GM12878 (cell line): ENCODE data around the gene SYNGR1. TPM values are rescaled to one million over a fixed set of nuclear protein-coding genes. Genes with fewer than 3 reads are reported as not detected.

Source experiments
- BACH1 ChIP-seq: fragments of 450-650 bp; IDR thresholded peaks from 2 replicates; pipeline ENCODE4 v1.6.1; 2017; ENCODE audit warnings: mild to moderate bottlenecking, borderline replicate concordance
- BCL11A ChIP-seq: IDR thresholded peaks from 2 replicates; pipeline ENCODE4 v1.6.1; 2011; ENCODE audit warnings: low read depth, low read length
- BHLHE40 ChIP-seq, 2 experiments: fragments of 450-650 bp in 1 of 2; IDR thresholded peaks; 2 replicates each; pipeline ENCODE4 v1.6.1; 2011 to 2017; ENCODE audit warnings: low read depth in 2 of 2, borderline replicate concordance in 1 of 2, improper control_type of control experiment in 1 of 2, low read length in 1 of 2, mild to moderate bottlenecking in 1 of 2
- EP300 ChIP-seq, 2 experiments: fragments of 150-350 bp in 1 of 2; IDR thresholded peaks; 2 replicates each; pipeline ENCODE4 v1.6.1; 2011 to 2012; ENCODE audit warnings: low read depth in 2 of 2, low read length in 2 of 2, borderline replicate concordance in 1 of 2, improper control_type of control experiment in 1 of 2, inconsistent platforms in 1 of 2; ENCODE audit not compliant: control insufficient read depth in 1 of 2
- FOXK2 ChIP-seq: fragments of 450-650 bp; IDR thresholded peaks from 2 replicates; pipeline ENCODE4 v1.6.1; 2017; ENCODE audit warnings: mild to moderate bottlenecking, moderate library complexity
- MYC ChIP-seq: IDR thresholded peaks from 2 replicates; pipeline ENCODE4 v1.6.1; 2011; ENCODE audit warnings: mild to moderate bottlenecking, low read length, moderate library complexity, inconsistent platforms; ENCODE audit not compliant: insufficient read depth, insufficient replicate concordance, insufficient read length, severe bottlenecking
- NFYB ChIP-seq: IDR thresholded peaks from 2 replicates; pipeline ENCODE4 v1.6.1; 2011; ENCODE audit warnings: low read depth, mild to moderate bottlenecking, low read length, improper control_type of control experiment, moderate library complexity; ENCODE audit not compliant: insufficient read depth
- NR2C1 ChIP-seq: fragments of 450-650 bp; IDR thresholded peaks from 2 replicates; pipeline ENCODE4 v1.6.1; 2017; ENCODE audit warnings: antibody characterized with exemption, mild to moderate bottlenecking, moderate library complexity
- PAX5 ChIP-seq: IDR thresholded peaks from 2 replicates; pipeline ENCODE4 v1.6.1; 2011; ENCODE audit warnings: low read depth, low read length, borderline replicate concordance
- SIX5 ChIP-seq: IDR thresholded peaks from 2 replicates; pipeline ENCODE4 v1.6.1; 2011; ENCODE audit warnings: mild to moderate bottlenecking, low read depth, low read length, moderate library complexity; ENCODE audit not compliant: severe bottlenecking
- SMAD1 ChIP-seq: fragments of 450-650 bp; IDR thresholded peaks from 2 replicates; pipeline ENCODE4 v1.6.1; 2018; ENCODE audit warnings: mild to moderate bottlenecking, low read depth; ENCODE audit not compliant: partially characterized antibody
- SMAD5 ChIP-seq: IDR thresholded peaks from 2 replicates; pipeline ENCODE4 v1.6.1; 2016; ENCODE audit warnings: antibody characterized with exemption, low read depth
- SP1 ChIP-seq: IDR thresholded peaks from one replicate; pipeline ENCODE4 v1.6.1; 2011; ENCODE audit warnings: low read depth, low read length
- STAT1 ChIP-seq: fragments of 450-650 bp; conservative IDR thresholded peaks from 2 replicates; pipeline ENCODE4 v1.6.1; 2014; ENCODE audit warnings: antibody characterized with exemption, mild to moderate bottlenecking
- STAT3 ChIP-seq: IDR thresholded peaks from 2 replicates; pipeline ENCODE4 v1.6.1; 2011; ENCODE audit warnings: low read depth, low read length, improper control_type of control experiment
- SUZ12 ChIP-seq: fragments of 200-600 bp; sonication (generic); IDR thresholded peaks from one replicate; pipeline ENCODE4 v1.6.1; 2018; ENCODE audit warnings: antibody characterized with exemption, mild to moderate bottlenecking; ENCODE audit not compliant: unreplicated experiment
- TBL1XR1 ChIP-seq: IDR thresholded peaks from 2 replicates; pipeline ENCODE4 v1.6.1; 2012; ENCODE audit warnings: low read depth, low read length, improper control_type of control experiment
- ZNF384 ChIP-seq: IDR thresholded peaks from 2 replicates; pipeline ENCODE4 v1.6.1; 2012; ENCODE audit warnings: low read depth, mild to moderate bottlenecking, low read length, improper control_type of control experiment, borderline replicate concordance
- ZNF622 ChIP-seq: fragments of 450-650 bp; IDR thresholded peaks from 2 replicates; pipeline ENCODE4 v1.6.1; 2017; ENCODE audit warnings: mild to moderate bottlenecking, inconsistent platforms
- ZZZ3 ChIP-seq: IDR thresholded peaks from 2 replicates; pipeline ENCODE4 v1.6.1; 2011; ENCODE audit warnings: low read depth; ENCODE audit not compliant: control insufficient read depth, insufficient read length
- polyA plus RNA-seq, 11 experiments: library from polyadenylated mRNA; depleted of rRNA in 4 of 11; unstranded in 6 of 11; stranded (reverse) in 5 of 11; fragments of >200 nt; fragmentation: Nextera tagmentation in 4 of 11; fragmentation: Illumina TruSeq in 1 of 11; extraction: Ambion mirVana in 4 of 11; extraction: Trizol in 1 of 11; gene quantifications; 1 replicate in 1 of 11; 2 replicates in 10 of 11; pipeline versions ENCODE4 v1.2.1 to v1.2.3, GENCODE V29; 2011 to 2016; ENCODE audit warnings: inconsistent platforms in 2 of 11, missing spikeins in 2 of 11, low read depth in 1 of 11
- total RNA-seq, 4 experiments: library from RNA; depleted of rRNA in 3 of 4; stranded (reverse); fragments of >200 nt in 3 of 4; fragmentation: Illumina TruSeq in 1 of 4; extraction: Trizol in 1 of 4; gene quantifications; 2 replicates each; pipeline versions ENCODE4 v1.2.1 to v1.2.3, GENCODE V29; 2013 to 2021
- TF ChIP-seq, protein P1 (sequence below): IDR thresholded peaks from 2 replicates; pipeline ENCODE4 v1.6.1; 2012; ENCODE audit warnings: low read depth, low read length, improper control_type of control experiment
- TF ChIP-seq, protein P2 (sequence below): fragments of 450-650 bp; IDR thresholded peaks from 2 replicates; pipeline ENCODE4 v1.6.1; 2016; ENCODE audit warnings: mild to moderate bottlenecking
- TF ChIP-seq, protein P3 (sequence below): fragments of 450-650 bp; IDR thresholded peaks from 2 replicates; pipeline ENCODE4 v1.6.1; 2017; ENCODE audit warnings: mild to moderate bottlenecking, moderate library complexity

Gene SYNGR1
- total and polyA plus RNA-seq, 10 of the 15 experiments (the other 5 are each of a cell fraction or from before 2014, with no cell fraction given), result 0.87 to 9.2 (median 3.5) TPM

DNA sequence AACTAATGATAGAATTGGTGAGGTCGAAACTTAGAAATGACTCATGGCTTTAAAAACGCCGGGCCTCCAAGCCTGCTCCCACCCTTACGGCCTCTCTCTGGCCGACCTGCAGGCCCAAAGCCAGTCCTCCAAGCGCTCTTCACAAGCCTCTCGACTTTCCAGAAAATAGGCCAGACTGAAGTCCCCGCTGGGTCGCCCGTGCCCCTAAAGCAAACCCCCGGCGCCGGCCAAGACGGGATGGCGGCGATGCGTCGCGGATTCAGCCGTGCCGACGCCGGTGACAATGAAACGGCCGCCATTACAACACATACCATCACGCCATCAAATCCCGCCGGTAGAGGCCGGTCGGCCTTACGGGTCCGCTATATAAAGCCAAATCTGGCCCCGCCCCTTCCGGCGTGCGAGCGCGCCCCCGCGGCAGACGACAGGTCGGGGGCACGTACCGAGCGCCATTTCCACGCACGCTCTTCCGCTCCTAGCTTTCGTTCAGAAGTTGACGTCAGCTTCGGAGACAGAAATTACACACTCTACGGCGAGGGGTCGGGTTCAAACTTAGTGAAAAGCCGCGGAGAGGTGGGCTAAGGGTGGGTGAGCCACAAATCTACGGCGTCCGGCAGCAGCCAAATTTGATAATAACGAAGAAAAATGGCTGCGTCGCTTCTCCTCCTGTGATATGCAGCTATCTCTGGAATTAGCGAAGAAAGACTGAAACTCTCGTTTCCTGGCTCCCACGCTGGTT is 30.3 kb upstream of the SYNGR1 start, which contains the start of gene RPL3 (continued):
- TF ChIP-seq NFYB (no peak), PAX5 (peak; percentile 74), BACH1 (peak; percentile 93; the same call in 1 of the 2 replicates), TBL1XR1 (no peak; the same call in none of the 2 replicates), ZNF384 (no peak), SMAD1 (peak; percentile 96), EP300 (IDR thresholded peaks at IDR 0.05; ENCODE audit: borderline replicate concordance in 1 of 2, control insufficient read depth in 1 of 2, low read depth in 2 of 2, low read length in 2 of 2) (0 out of 4 replicates have a peak, but pooled peaks of 1 of the 2 experiments have one; percentile 2), SUZ12 (no peak), SIX5 (no peak), SMAD5 (peak; percentile 99), SP1 (peak; percentile 87), MYC (peak; percentile 76), BCL11A (no peak), ZZZ3 (no peak), ZNF622 (no peak), NR2C1 (peak; percentile 82), FOXK2 (0 out of 2 replicates have a peak, but pooled peaks have one; percentile 35), STAT1 (peak; percentile 82; the same call in 1 of the 2 replicates), STAT3 (0 out of 2 replicates have a peak, but pooled peaks have one; percentile 33), BHLHE40 (IDR thresholded peaks at IDR 0.05; ENCODE audit: borderline replicate concordance in 1 of 2, low read depth in 2 of 2, low read length in 1 of 2) (peak; percentile 83 to 90)
- TF ChIP-seq, protein P1, sequence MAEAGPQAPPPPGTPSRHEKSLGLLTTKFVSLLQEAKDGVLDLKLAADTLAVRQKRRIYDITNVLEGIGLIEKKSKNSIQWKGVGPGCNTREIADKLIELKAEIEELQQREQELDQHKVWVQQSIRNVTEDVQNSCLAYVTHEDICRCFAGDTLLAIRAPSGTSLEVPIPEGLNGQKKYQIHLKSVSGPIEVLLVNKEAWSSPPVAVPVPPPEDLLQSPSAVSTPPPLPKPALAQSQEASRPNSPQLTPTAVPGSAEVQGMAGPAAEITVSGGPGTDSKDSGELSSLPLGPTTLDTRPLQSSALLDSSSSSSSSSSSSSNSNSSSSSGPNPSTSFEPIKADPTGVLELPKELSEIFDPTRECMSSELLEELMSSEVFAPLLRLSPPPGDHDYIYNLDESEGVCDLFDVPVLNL, result no peak
- TF ChIP-seq, protein P2, sequence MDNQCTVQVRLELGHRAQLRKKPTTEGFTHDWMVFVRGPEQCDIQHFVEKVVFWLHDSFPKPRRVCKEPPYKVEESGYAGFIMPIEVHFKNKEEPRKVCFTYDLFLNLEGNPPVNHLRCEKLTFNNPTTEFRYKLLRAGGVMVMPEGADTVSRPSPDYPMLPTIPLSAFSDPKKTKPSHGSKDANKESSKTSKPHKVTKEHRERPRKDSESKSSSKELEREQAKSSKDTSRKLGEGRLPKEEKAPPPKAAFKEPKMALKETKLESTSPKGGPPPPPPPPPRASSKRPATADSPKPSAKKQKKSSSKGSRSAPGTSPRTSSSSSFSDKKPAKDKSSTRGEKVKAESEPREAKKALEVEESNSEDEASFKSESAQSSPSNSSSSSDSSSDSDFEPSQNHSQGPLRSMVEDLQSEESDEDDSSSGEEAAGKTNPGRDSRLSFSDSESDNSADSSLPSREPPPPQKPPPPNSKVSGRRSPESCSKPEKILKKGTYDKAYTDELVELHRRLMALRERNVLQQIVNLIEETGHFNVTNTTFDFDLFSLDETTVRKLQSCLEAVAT, result peak; percentile 94
- TF ChIP-seq, protein P3, sequence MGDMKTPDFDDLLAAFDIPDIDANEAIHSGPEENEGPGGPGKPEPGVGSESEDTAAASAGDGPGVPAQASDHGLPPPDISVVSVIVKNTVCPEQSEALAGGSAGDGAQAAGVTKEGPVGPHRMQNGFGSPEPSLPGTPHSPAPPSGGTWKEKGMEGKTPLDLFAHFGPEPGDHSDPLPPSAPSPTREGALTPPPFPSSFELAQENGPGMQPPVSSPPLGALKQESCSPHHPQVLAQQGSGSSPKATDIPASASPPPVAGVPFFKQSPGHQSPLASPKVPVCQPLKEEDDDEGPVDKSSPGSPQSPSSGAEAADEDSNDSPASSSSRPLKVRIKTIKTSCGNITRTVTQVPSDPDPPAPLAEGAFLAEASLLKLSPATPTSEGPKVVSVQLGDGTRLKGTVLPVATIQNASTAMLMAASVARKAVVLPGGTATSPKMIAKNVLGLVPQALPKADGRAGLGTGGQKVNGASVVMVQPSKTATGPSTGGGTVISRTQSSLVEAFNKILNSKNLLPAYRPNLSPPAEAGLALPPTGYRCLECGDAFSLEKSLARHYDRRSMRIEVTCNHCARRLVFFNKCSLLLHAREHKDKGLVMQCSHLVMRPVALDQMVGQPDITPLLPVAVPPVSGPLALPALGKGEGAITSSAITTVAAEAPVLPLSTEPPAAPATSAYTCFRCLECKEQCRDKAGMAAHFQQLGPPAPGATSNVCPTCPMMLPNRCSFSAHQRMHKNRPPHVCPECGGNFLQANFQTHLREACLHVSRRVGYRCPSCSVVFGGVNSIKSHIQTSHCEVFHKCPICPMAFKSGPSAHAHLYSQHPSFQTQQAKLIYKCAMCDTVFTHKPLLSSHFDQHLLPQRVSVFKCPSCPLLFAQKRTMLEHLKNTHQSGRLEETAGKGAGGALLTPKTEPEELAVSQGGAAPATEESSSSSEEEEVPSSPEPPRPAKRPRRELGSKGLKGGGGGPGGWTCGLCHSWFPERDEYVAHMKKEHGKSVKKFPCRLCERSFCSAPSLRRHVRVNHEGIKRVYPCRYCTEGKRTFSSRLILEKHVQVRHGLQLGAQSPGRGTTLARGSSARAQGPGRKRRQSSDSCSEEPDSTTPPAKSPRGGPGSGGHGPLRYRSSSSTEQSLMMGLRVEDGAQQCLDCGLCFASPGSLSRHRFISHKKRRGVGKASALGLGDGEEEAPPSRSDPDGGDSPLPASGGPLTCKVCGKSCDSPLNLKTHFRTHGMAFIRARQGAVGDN, result peak; percentile 93
